ENCODE data around the gene RFPL3. TPM values are rescaled to one million over a fixed set of nuclear protein-coding genes. Genes with fewer than 3 reads are reported as not detected.
"Not testable (repeated sequence)": the region's sequence is repeated elsewhere in the genome, so short reads cannot be mapped to it uniquely, and the experiment has no call there.

Gene RFPL3
- polyA plus RNA-seq, 1 donor: not detected

DNA sequence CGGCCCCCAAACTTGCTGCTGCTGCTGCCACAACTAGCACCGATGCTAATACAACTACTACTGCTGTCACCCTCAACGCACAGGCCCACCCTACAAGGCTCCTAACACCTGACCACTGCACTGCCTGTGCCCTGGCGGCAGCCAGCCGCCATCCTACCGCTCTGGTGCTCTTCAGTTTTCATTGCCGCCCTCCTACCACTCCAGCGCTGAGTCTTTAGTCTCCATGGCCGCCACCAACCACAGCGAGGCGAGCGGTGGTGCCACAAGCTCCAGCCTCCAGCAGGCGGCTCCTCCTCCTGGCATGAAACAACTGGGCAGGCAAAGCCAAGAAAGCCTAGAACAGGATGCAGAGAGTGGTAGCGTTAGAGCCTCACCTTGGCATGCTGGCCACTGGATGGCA lies 5.0 kb upstream of the RFPL3 start:
- DNase-seq (ENCODE audit: low read depth): no peak

DNA sequence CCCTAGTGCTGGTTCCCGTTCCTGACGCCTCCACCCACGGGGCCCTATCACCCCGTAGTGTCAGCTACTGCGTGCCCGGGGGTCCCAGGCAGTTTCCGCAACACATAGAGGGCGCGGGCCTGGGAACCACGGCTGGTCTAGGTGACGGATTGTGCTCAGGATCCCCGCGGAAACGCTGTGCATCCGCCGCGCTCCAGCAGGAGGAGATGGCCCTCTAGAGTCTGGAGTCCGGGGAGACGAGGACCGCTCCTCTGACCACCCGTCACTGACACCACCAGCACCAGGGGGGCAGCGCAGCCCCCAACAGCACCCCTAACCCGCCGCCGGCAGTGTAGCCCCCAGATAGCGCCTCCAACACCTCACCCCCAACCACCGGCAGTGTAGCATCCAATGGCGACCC lies 4.4 kb upstream of the RFPL3 start:
- DNase-seq (ENCODE audit: low read depth): no peak

DNA sequence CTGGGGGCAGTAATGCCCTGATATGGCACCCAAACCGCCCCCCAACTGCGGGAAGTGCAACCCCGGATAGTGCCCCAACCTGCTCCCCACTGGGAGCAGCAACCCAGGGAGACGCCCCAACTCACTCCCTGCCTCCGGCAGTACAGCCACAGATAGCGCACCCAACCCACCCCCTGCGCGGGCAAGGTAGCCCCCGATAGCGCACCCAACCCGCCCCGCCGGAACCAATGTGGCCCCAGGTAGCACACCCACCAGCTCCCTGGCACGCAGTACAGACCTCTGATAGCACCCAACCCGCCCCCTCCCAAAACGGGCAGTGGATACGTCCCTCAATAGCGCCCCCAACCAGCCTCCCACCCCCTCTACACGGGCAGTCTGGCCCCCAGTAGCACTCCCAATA lies 3.8 kb upstream of the RFPL3 start:
- DNase-seq (ENCODE audit: low read depth): no peak

DNA sequence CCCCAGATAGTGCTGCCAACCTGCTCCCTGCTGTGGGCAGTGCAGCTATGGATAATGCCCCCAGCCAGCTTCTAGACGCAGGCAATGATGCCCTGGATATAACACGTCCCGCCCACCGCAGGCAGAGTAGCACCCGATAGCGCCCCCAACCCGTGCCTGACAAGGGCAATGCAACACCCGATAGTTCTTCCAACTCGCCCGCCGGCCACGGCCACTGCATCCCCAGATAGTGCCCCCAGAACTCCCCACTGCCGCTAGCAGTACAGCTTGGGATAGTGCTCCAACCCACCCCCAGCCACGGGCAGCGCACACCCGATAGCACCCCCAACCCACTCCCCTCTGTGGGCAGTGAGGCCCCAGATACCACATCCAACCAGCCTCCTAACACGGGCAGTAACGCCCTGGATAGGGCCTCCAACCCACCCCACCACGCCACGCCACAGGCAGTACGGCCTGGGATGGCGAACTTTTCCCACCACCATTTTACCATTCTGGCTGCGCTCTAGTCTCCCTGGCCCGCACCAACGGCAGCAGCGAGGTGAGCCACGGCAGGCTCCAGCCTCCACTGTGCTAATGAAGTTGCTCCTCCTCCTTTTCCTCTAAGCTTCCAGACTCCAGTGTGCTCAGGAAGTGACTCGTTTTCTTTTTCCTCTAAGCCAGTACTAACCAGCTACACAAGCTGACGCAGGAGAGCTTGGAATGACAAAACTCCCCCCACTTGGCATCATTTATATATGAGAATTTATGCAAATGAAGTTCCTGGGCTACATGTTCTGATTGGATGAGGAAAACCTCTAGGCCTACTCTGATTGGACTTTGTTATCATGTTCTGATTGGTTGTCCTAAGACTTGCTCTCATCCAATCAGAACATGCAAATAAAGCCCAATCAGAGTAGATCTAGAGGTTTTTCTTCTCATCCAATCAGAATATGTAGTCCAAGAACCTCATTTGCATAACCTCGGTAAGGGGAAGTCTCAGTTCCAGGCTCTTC lies 3.0 kb upstream of the RFPL3 start:
- DNase-seq (ENCODE audit: low read depth): no peak

DNA sequence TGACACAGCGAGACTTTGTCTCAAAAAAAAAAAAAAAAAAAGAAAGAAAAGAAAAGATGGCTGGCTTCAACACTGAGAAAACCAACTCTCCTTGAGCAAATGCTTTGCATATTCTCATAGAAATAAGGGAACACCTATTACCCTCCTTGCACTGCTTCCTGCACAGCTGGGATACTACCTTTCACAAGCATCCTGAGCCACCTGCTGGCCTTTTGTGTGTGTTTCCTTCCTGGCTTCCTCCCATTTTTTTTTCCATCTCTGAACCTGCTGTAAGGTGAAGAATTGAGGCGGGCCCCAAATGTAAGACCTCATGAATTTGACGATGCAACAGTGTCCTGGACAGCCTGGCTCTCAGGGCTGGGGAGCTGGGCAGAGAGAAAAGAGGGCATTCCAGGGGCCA lies 1.9 kb upstream of the RFPL3 start:
- no peak for DNase-seq (ENCODE audit: low read depth)

DNA sequence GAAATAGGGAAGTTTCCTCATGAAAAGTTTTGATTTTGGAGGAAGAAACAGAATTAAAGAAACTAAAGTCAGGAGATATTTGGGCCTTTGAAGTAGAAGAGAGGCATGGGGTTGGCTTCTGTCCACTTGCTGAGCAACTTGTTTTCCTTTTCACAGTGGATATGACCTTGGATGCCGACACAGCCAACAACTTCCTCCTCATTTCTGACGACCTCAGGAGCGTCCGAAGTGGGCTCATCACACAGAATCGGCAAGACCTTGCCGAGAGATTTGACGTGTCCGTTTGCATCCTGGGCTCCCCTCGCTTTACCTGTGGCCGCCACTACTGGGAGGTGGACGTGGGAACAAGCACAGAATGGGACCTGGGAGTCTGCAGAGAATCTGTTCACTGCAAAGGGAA lies 2.4 kb downstream of the RFPL3 start:
- not testable (repeated sequence) for DNase-seq (ENCODE audit: low read depth)

DNA sequence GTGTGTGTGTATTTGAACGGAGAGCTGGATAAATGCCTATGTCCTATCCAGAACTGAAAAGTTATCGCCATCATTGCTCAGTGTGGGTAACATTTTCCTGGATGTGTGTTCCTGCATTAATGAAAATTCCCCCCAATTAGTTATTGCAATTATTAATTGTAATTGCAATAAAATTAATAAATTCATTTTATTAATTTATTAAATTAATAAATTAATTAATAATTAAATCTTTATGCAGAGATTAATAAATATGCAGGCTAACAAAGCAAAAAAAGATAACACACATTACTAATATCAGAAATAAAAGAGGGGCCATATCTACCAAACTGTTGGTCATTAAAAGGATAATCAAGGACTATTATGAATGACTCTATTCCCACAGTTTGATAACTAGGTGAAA lies 3.6 kb downstream of the RFPL3 start:
- no peak for DNase-seq (ENCODE audit: low read depth)

DNA sequence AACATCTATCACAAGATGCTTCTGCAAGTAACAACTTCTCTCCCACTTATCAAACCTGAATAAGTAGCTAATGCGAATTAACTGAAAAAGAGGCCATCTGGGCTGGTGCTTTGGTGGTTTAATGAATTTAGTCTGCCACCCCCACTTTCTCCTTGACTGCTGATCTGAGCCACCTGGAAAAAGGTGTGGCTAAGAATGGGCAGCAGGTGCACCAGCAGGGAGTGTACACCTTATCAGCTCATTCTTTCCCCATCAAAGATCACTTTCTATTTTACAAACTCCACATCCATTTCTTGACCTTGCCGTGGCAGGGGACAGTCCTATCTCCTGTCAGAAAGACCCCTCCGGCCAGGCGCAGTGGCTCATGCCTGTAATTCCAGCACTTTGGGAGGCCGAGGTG lies 6.5 kb downstream of the RFPL3 start:
- no peak for DNase-seq (ENCODE audit: low read depth)

DNA sequence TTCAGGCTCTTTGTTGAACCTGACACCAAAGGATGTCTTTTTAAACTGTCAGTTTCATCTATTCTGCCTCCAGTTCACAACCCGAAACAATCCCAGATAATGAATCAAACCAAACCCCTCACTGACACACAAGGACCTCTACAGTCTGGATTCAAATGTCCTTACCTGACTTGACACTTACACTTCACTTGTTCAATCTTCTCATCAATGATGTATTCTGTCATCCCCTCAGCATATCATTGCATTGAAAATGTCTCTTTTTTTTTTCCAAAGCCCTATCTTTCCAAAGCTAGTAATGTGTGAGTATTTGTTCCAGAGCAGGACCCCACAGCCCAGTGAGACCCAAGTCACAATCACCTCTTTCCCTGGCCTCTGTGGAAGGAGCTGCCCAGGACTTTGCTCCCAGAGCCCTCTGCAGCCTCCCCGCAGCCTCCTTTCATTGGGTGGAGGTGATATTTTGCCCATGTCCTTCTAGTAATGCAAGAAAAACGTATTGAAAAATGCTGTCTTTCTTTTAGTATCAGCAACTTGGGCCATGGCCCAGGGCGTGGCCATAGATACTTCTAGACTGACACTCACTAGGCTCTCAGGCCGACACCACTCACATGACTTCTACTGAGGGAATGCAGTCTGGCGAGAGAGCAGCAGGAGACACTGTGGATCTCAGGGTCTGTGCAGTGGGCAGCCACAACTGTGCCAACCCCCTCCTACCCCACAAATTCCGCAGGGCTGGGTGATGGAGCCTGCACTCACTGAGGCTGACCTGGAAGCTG lies 18.2 kb downstream of the RFPL3 start:
- no peak for DNase-seq (ENCODE audit: low read depth)

DNA sequence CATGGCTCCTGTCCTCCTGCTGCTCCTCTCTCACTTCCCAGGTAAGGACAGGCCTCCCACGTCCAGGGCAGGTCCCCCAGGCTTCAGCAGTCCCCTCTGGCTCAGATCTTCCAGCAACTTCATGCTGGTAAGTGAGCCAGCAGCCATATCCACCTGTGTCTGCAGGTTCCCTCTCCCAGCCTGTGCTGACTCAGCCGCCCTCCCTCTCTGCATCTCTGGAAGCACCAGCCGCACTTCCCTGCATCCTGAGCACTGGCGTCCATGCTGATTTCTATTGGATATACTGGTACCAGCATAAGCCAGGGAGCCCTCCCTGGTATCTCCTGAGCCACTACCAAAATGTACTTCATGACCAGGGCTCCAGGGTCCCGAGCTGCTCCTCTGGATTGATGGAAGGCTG lies 19.0 kb downstream of the RFPL3 start:
- DNase-seq (ENCODE audit: low read depth): no peak

DNA sequence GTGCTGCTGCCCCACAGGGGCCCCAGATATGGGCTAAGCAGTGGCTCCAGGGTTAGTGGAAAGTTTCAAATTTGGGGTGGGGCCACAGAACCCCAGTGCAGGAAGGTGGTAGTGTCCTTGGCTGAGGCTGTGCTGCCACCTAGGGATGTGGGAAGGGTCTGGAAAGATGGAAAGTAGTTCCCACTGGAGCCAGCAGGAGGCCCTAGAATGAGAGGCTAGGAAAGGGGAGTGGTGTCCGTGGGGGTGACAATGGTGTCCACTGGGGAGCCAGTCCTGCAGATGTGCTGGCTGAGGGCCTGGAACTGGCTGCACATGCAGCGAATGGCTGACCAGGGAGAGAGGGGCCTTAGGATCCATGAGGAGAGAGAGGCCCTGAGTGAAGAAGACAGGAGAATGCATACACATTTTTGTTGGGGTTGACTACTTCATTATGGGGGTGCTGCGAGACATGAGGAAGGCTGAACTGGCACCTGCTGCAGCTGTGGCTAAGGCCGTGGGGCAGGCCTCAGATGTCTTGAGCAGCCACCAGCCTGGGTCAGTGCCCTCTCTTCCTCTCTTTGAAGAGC lies 21.1 kb downstream of the RFPL3 start:
- DNase-seq (ENCODE audit: low read depth): no peak

DNA sequence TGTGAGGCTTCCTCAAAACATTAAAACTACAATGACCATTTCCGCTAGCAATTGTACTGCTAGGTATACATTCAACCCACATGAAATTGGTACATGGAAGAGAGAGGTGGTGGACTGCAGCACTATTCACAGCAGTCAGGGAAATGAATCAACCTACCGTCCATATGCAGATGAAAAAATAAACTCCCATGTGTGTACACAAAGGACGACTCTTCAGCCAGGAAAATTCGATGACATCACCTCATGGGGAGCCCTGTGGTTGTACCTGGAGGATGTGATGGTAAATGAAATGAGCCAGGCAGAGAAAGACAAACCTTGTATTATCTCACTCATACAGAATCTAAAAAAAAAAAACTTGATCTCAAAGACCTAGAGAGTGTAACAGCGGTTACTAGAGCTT lies 23.3 kb downstream of the RFPL3 start:
- DNase-seq (ENCODE audit: low read depth): no peak

DNA sequence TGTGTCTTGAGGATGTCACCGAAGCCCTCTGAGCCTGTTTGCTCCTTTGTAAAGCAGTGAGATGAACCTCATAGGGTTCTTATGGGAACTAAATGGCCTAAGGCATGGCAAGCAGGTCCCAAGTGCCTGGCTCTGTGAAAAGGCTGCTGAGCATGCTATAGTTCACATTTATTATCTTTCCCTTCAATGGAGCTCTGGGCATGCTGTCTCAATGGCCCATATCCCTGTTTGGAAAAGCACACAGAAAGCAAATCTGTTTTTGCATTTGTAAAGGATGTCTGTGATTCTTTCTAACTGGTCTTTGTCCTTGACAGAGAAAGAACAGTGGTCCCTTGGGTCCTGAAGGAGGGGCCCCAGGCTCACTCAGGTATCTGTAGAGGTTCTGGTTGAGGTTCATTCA lies 28.0 kb downstream of the RFPL3 start:
- DNase-seq (ENCODE audit: low read depth): no peak

DNA sequence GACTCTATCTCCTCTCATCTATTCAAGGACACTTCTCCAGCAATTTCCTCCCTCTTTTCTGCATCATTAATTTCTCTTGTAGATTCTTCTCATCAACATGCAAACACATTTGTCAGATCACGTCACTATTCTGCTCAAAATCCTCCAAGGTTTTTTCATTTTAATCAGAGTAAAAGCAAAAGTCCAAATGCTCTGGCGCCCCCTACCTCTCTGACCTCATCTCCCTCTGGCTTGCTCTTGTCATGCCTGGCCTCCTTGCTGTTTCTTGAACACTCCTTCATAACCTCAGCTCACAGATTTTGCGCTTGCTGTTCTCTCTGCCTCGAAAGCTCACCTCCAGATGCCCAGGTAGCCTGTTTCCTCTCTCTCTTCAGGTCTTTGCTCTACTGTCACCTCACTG lies 32.0 kb downstream of the RFPL3 start:
- DNase-seq (ENCODE audit: low read depth): no peak

DNA sequence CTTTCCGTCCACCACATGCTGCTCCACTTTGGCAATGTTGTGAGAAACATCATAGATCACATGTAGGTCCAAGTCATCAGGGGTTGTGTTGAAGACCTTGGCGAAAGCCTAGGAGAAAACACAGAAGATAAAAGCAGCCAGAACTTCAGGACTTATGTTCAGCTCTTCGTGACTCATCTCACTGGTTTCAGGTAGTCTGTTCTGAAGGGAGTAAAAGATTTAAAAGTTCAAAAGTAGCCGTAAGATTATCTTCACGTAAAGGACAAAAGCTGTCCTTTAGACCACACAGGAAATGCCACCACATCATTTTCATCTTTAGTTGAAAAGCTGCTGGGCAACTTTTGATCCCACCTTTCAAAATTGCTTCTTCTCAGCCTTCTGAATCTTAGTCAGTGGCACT lies 37.4 kb downstream of the RFPL3 start:
- DNase-seq (ENCODE audit: low read depth): no peak

DNA sequence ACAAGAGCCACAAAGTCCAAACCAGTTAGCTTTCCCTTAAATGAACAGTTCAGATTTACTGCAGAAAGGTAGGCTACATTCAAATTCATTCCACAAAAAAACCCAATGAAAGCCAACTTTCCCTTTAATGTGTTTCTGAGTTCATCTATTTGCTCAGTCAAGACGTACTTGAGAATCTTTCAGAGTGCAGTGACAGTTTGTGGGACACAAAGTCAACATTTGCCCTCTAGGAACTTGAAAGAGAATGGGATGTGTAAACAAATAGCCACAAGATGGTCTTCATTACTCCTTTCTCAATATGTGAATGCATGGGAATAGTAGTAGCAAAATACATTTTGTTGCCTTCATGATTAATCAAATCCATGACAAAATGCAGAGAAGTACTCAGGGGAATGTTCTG lies 38.6 kb downstream of the RFPL3 start:
- DNase-seq (ENCODE audit: low read depth): no peak

DNA sequence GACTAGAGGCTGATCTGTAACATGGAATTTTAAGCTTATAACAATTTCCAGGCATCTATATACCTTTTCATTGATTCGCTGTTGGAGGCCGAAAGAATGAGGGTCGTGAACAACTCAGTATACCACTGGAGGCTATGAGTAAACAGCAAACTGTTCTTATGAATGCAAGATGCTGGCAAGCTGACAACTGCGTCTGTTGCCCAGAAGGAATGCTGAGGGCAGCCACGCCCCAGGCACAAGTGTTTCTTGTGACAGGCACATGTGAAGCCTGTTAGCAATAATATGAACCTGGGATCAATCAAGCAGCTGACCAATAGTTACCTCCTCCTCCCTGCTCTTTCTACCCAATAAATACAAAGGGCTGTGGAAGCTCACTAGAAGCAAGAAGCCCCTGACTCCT lies 39.1 kb downstream of the RFPL3 start:
- DNase-seq (ENCODE audit: low read depth): no peak

DNA sequence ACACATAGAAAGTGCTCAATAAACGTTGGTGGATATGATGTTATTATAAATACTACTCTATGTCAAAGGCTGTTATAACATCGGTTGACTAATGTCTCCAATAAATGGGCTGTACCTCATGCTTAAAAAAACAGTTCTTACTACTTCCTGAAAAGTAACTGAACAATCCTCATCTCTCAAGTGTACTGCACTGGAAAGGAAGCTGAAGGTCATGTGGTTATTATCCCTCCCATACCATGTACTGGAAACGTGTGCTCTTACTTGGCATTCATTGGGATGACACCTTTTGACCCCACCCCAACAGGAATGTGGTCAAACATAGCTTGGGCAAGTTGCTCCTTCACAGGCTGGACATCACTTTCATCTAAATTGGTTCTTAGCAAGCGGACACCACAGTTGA lies 43.8 kb downstream of the RFPL3 start:
- DNase-seq (ENCODE audit: low read depth): no peak

DNA sequence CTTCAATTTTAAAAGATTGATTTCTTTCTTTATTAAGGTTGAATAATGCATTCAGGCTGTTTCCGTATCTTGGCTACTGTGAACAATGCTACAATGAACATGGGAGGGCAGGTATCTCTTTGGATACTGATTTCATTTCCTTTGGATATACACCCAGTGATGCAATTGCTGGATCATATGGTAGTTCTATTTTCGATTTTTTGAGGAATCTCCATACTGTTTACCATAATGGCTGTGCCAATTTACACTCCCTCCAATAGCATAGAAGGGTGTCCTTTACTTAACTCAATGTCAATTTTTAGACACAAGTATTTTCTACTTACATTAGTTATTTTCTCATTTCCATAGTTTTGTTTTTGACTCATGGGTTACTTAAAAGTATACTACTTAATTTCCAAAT lies 46.4 kb downstream of the RFPL3 start:
- no peak for DNase-seq (ENCODE audit: low read depth)

DNA sequence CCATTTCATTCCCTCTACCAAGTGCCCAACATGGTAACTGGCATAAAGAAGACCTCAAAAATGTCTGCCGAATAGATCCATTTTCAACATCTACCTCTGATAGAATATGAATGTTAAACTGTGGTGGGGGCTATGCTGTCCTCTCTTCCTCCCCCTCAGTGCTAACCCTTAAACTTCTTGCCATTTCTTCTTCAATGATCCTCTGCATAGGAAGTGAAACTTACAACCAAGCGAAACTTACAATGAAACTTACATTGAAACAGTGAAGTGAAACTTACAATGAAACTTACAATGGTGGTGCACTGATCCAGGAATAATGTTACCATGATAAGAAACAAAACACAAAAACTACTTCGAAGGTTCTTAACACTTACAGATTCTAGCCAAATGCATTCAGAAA lies 49.6 kb downstream of the RFPL3 start:
- no peak for DNase-seq (ENCODE audit: low read depth)

DNA sequence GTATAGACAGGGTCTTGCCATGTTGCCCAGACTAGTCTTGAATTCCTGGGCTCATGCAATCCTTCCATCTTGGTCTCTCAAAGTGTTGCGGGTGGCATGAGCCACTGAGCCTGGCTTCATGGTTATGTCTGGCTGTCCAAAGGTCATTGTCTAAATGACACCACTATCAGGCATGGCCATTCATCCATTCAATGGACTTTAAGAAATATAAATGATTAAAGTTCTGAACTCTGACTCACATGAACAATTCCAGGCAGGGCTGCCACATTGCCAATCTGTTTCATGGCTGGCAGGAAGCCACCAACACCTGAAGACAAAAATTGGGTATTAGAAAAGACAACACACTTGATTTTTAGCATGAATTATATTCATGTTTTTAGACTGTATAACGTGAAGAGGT lies 50.3 kb downstream of the RFPL3 start:
- no peak for DNase-seq (ENCODE audit: low read depth)

DNA sequence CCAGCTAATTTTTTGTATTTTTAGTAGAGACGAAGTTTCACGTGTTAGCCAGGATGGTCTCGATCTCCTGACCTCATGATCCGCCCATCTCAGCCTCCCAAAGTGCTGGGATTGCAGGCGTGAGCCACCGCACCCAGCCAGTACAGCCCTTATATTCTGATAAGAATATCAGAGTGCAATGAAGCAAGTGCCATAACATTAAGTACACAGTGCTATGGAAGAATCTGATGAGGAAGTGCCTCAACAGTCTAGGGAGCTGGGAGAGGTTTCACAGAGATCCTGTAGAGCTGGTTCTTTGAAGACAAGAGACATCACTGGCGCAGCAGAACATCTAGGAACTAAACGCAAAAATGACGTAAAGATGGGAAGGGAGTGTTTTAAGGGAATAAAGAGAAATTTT lies 52.3 kb downstream of the RFPL3 start:
- no peak for DNase-seq (ENCODE audit: low read depth)

DNA sequence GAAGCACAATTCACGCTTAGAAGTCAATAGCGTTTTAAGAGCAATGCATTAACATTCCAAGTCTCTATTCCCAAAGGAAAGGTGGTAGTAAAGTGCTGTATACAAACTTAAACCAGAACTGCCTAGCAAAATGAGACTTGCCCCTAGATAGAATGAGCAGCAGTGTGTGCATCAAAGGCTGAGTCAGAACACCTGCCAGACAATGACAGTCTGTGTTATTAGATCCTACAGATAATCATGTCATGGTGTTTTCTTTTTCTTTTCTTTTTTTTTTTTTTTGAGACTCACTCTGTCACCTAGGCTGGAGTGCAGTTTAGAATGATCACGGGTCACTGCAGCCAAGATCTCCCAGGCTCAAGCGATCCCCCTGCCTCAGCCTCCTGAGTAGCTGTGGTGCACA lies 52.8 kb downstream of the RFPL3 start:
- DNase-seq (ENCODE audit: low read depth): no peak
